T-helper 1 cell treated with Interleukin-12 subunit alpha and Interleukin-12 subunit beta and Interleukin-4 antibody, amounts not matched to agents 30 ng/mL and 1 ng/mL, for 36 hours (primary cell): ENCODE measurements around the gene ZNF10. TPM values are rescaled to one million over a fixed set of nuclear protein-coding genes. Genes with fewer than 3 reads are reported as not detected.

Experiments
- intact Hi-C: fragments of 100-400 bp; cut with micrococcal nuclease; formaldehyde crosslinking; loops from one replicate; pipeline ENCODE4 v1.15.1; 2024
- total RNA-seq: library from RNA; stranded (reverse); gene quantifications from 2 replicates; pipeline ENCODE4 v1.2.3, GENCODE V29; 2022

Gene ZNF10
- 6.2 and 9.2 TPM in 2 replicates for total RNA-seq

DNA sequence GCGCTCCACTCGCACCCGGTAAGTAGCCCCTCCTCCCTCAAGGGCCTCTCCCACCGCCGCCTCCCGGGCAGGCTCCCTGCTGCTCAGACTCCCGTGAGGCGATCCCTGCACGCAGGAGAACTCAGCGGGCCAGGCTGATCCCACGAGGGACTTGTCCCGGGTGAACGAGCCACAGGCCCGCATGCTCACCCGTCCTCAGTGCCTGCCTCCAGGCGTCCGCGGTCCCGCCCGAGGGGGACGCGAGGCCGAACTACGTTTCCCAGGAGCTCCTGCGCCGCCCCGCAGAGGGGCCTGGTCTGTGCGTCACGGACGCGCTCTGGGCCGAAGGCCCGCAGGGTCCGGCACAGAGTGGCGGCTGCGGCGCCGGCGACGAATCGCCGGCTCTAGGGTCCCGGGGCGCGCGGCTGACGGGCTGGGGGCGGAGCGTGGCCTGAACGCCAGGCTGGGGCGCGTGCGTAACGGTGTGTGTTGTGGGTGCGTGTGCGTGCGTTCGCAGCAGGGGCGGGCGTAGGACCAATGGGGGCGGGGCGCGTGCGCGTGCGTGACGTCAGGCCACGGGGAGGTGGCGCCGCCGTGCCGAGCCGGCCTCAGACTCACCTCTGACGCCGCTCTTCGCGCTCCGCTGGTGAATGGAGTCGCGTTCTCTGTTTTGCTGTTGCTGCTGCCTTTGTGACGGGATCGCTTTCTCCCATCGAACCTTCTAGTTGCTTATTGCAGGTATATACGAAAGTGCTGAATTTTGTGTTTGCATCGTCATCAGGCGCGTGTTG is at the start of gene ZNF10, which contains the start of gene ZNF891:
ZNF10 (plus strand) TSS at position 590 of the 770 bp plus-strand sequence. CDS start 13,866 bp downstream, outside the sequence.
ZNF891 (minus strand) TSS at position 237 of the 770 bp plus-strand sequence. CDS start 8,356 bp downstream, outside the sequence.
- intact Hi-C loops = loop anchor here (1.0 to 5.0 kb wide), 9 partner anchors 50 to 641 kb away; partner anchors contain the start of genes CHFR, GOLGA3, ZNF140 and ZNF26

DNA sequence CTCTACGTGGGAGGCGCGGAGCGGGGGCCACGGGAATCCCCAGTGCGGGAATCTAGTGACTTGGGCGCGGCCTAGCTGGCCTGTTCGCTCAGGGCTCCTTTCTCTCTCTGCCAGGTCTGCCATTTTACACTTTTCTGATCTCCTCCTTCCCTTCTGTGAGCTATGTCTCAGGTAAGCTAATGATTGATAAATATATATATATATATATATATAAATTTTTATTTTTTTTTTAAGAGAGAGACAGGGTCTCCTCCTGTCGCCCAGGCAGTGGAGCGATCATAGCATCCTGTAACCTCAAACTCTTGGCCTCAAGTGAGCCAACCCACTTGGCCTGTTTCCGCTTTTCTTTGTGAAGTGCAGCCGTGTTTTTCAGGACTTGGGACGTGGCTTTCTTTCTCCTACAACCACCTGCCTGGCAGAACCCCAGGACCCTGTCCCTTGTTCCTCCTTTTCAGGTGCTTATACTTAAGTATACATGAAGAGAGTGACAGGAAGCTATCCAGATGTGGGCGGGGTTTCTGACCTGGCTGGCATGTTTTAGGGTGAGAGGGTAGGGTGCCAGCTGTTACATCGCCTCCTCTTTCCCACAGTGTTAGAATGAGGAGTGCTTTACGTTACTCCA is 49.2 kb upstream of the ZNF10 start:
- intact Hi-C loops = loop anchor here (5.0 kb wide), 1 partner anchor 589 kb away; the partner anchor contains the start of gene FBRSL1

- intact Hi-C loops = loop anchor here (5.0 kb wide), 1 partner anchor 591 kb away; the partner anchor contains the start of gene FBRSL1
These were observed 47.1 kb upstream of the ZNF10 start for GRCh38 chr12:133083345-133083744.

- intact Hi-C loops = loop anchor here (2.0 kb wide), 1 partner anchor 15 kb away; no protein-coding TSS in a partner anchor
These were observed 24.8 kb upstream of the ZNF10 start for GRCh38 chr12:133105620-133106019.

- intact Hi-C loops = no loop called here
These were observed 24.2 kb upstream of the ZNF10 start for GRCh38 chr12:133106253-133106652.

GRCh38 chr12:133107121-133107520 is 23.3 kb upstream of the ZNF10 start:
- intact Hi-C loops = no loop called here

DNA sequence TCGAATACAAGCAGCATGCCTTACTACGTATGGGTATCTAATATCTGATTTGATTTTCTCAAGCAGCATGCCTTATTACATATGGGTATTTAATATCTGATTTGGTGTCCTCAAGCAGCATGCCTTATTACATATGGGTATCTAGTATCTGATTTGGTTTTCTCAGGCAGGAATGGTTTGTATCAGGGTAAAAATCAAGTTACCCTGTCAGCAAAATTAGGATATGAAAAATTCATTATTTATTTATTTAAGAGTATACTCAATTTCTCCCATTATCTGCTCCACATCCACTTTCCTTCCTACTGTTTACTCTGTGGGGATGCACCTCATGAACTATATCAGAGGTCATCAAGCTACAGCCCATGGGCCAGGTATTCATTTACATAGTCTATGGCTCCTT is 22.3 kb upstream of the ZNF10 start:
- intact Hi-C loops = no loop called here

DNA sequence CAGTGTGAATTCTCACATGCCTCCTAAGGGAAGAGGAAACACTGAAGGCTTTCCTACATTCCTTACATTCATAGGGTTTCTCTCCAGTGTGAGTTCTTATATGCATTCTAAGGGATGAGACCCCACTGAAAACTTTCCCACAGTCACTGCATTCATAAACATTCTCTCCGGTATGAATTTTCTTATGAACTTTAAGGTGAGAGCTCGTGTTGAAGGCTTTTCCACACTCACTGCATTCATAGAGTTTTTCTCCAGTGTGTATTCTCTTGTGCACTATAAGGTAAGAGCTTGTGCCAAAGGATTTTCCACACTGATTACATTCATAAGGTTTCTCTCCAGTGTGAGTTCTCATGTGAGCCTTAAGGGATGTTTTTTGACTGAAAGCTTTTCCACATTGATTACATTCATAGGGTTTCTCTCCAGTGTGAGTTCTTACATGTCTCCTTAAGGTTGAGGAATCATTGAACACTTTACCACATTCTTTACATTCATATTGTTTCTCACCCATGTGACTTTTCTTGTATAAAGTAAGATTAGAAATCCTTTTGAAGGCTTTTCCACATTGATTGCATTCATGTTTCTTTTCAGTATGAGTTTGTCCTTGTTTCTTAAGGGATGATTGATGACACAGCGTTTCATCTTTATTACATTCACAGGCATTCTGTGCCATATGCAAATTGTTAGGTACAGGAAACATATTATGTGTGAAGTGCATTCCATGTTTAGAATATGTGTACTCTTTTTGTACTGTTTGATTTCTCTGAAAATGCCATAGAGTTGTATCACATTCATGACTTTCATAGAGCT is 9.8 kb upstream of the ZNF10 start:
- intact Hi-C loops = loop anchor here (2.0 kb wide), 1 partner anchor 16 kb away; no protein-coding TSS in a partner anchor

GRCh38 chr12:133124674-133125073 is 5.8 kb upstream of the ZNF10 start:
- intact Hi-C loops = no loop called here

GRCh38 chr12:133129368-133130037 is 924 bp upstream of the ZNF10 start:
- intact Hi-C loops = loop anchor here (1.0 to 5.0 kb wide), 9 partner anchors 49 to 641 kb away; partner anchors contain the start of genes CHFR, GOLGA3, ZNF140 and ZNF26

GRCh38 chr12:133130808-133131128 is 341 bp downstream of the ZNF10 start:
- intact Hi-C loops = loop anchor here (1.0 to 5.0 kb wide), 9 partner anchors 50 to 642 kb away; partner anchors contain the start of genes CHFR, GOLGA3, ZNF140 and ZNF26

- intact Hi-C loops = no loop called here
These were observed 5.3 kb downstream of the ZNF10 start for GRCh38 chr12:133135747-133136146.

DNA sequence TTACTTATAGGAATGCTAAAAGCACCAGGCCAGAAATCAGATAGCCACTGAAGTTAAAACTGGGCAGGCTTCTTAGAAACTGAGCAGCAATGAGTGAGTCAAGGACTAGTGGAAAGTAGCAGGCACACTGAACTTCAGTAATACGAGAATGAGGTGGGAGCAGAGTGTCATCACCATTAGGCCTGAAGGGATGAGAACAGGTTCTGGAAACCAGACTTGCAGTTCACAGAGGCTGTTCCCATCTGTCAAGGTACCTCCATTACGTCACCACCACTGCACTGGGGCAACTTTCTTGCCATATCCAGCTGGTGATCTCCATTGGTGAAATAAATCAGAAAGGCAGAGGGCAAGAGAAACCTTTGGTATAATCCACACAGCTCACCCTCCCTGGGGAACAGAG is 15.6 kb downstream of the ZNF10 start:
- intact Hi-C loops = no loop called here

DNA sequence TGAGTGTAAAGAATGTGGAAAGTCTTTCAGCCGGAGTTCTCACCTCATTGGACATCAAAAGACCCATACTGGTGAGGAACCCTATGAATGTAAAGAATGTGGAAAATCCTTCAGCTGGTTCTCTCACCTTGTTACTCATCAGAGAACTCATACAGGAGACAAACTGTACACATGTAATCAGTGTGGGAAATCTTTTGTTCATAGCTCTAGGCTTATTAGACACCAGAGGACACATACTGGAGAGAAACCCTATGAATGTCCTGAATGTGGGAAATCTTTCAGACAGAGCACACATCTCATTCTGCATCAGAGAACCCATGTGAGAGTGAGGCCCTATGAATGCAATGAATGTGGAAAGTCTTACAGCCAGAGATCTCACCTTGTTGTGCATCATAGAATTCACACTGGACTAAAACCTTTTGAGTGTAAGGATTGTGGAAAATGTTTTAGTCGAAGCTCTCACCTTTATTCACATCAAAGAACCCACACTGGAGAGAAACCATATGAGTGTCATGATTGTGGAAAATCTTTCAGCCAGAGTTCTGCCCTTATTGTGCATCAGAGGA is 25.8 kb downstream of the ZNF10 start:
- intact Hi-C loops = no loop called here

- intact Hi-C loops = no loop called here
These were observed 35.3 kb downstream of the ZNF10 start for GRCh38 chr12:133165776-133166175.

GRCh38 chr12:133172491-133172890 is 42.1 kb downstream of the ZNF10 start:
- intact Hi-C loops = no loop called here

- intact Hi-C loops = no loop called here
These were observed 44.5 kb downstream of the ZNF10 start for GRCh38 chr12:133174901-133175300.

DNA sequence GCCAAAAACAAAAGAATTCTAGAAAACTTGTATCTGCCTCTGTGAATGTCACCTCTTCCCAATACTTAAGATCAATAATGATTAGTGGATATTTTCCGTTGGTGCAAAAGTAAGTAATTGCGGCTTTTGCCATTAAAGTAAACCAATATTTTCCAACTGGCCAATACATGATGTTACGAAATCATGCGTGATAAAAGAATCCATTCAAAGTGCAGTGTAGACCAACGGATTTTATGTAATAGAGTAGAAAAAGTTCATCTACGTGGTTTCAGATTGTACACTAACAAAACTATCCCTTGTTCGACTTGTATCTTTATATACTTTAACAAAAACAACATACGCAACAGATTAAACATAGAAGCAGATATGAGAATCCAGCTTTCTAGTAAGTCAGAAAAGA is 50.2 kb downstream of the ZNF10 start:
- intact Hi-C loops = loop anchor here (1.0 kb wide), 8 partner anchors 50 to 351 kb away; partner anchors contain the start of genes ZNF10, ZNF140, ZNF26 and ZNF605

- intact Hi-C loops = loop anchor here (1.0 kb wide), 8 partner anchors 51 to 352 kb away; partner anchors contain the start of genes ZNF10, ZNF140, ZNF26 and ZNF605
These were observed 51.0 kb downstream of the ZNF10 start, which contains the start of gene ZNF268 for GRCh38 chr12:133181238-133181959. ZNF268 (plus strand) TSS chr12:133181495; CDS start chr12:133181998, 503 bp downstream.
